ENCODE measurements around the gene MCM3.

Gene MCM3

DNA sequence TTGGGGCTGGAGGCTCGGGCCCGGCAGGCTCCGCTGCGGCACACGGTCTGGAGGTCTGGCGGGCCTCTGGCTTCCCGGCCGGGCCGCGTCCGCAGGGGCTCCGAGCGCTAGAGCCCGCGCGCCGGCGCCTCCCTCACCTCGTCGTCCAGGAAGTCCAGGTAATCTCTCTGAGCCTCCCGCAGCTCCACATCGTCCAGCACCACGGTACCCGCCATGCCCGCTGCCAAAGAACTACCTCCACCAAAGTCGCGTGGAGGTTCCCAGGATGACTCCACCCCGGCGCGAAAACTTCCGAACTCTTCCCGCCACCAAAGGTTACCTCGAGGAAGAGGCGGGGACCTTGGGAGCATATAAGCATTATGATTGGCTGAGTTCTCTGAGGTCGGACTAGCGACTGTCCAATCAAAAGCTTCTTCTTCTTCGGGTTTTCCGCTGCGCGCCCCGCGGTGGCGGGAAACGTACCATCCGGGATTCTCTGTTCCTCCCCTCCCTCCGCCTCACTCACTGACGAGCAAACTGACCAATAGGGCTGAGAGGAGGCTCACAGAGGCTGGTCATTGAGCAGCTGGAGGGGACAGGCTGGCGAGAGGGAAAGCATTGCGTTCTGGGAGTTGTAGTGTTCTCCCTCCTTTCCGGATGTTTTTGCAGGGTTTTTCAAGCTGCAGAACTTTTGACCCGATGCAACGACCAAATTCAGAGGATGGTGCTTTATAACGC, at the start of gene MCM3:
MCM3 (minus strand) TSS at position 283 of the 717 bp plus-strand sequence; CDS start at position 215, 68 bp downstream.
- DNase-seq, result peak; percentile 98

DNA sequence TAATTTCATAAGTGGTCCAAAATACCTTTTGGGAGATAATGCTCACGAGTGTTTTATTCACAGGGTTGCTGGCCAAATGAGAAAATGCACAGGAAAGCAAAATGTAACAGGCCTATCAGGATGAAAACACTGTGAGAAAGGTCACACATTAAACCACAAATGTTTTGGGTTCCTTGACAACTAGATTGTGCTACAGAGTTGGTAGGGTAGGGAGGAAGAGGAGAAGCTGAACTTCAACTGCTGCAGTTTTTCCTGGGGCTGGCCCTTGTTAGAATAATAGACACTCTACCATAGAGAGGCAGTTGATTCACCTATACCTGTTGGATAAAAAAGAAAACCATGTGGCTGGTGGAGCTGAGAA, 49.3 kb upstream of the MCM3 start:
- no peak for DNase-seq

DNA sequence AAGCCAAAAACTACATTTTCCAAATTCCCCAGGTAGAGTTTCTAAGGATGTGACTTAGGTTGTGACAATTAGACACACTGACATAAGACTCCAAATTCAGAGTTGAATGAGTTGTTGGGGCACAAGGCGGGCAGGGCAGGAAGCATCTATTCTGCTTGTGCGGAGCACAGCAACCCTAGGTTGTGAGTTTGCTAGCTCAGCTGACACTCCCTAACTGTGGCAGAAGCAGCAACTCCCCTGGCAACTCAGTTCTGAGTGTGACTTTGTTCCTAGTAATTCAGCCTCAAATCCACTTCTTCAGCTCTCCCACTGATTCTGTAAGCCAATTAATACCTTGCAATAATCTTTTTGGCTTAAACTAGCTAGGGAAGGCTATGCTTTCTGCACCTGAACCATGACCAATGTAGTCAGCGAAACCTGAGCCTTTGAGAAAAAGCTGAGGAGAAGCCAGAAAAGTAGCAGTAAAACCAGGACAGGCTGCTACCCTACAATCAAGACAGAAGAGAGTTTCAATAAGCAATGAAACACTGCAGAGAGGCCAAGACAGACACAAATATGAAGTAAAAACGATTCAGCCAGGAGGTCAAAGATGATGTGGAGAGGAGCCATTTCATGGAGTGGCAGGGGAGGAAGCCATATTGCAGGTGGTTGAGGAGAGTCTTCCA, 47.4 kb upstream of the MCM3 start:
- DNase-seq, result no peak

DNA sequence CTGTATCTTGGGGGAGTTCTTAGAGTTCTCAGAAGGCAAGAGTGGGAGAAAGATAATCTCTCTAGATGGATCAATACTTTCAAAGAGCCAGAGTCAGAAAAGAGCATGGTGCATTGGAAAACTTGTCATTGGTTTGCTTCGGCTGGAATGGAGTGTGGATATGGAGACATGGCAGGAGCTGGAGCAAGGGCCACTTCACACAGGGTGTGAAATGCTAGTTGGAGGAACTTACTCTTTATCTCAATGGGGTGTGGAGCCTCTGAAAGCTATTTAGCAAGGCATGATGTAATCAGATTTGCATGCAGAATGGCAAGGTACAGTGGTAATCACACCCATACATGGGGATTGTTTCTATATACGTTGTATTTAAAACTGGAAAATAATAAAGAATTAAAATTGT, 45.9 kb upstream of the MCM3 start:
- DNase-seq, result no peak

DNA sequence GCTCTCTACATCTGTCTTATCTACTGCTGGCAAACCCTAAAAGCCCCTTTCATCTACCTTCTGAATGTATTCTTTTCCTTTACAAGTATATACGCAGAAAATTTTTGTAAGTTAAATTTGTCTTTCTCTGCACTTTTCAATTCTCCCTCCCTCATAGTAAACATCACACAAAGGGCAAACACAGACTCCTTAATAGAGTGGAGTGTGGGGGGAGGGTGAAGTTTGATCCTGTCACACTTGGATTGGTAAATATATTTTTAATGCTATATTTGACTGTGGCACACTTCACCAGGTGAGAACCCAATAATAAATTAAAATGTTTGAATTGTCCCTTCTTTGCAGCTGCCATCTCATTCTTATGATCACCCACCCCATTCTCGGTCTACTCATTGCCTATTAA, 44.2 kb upstream of the MCM3 start:
- peak; percentile 67 for DNase-seq

DNA sequence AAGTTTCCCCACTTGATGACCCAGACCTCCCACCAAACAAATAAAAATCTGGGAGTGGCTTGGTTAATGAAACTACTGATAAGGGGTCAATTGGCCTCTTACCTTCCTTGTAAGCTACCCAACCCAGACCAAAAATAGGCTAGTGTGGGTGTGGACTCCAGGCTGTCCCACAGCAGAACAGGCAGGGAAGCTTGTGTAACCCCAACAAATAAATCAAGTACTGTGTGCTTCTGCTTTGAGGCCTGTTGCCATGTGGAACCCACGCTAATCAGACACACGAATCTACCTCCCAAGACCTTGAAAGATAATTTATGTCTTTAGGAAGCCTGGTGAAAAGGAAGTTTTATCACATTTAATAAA, 43.7 kb upstream of the MCM3 start:
- no peak for DNase-seq

DNA sequence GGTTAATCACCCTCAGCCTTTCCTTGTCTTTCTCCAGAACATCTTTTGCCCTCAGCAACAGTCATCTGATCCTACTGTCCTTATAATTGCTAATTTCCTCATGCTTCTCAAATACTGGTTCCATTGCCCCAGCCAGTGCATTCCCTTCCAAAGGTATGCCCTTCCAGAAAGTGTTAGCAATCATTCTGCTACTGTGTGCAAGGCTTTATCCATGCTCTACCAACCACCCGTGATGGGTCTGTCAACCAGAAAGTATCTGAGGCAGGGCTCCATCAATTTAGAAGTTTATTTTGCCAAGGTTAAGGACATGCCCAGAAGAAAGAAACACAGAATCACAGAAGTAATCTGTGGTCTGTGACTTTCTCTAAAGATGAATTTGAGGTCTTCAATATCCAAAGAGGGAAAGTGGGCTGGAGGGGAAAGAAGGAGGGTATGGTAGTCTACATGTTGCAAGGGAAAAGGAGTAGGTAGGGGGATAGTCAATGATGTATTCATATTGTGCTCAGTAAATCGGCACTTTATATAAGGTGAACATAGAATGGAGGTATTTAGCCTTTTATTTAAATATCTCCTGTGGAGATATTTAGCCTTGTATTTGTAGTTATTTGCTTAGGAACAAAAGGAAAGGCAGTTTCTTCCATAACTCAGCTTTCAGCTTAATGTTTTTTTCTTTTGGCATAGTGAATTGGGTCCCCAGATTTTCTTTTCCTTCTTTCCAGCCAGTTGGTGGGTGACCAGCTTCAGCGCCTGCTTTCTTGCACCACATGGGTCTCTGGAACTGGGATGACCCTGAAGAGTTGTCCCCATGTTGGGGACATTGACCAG, 42.2 kb upstream of the MCM3 start:
- no peak for DNase-seq

DNA sequence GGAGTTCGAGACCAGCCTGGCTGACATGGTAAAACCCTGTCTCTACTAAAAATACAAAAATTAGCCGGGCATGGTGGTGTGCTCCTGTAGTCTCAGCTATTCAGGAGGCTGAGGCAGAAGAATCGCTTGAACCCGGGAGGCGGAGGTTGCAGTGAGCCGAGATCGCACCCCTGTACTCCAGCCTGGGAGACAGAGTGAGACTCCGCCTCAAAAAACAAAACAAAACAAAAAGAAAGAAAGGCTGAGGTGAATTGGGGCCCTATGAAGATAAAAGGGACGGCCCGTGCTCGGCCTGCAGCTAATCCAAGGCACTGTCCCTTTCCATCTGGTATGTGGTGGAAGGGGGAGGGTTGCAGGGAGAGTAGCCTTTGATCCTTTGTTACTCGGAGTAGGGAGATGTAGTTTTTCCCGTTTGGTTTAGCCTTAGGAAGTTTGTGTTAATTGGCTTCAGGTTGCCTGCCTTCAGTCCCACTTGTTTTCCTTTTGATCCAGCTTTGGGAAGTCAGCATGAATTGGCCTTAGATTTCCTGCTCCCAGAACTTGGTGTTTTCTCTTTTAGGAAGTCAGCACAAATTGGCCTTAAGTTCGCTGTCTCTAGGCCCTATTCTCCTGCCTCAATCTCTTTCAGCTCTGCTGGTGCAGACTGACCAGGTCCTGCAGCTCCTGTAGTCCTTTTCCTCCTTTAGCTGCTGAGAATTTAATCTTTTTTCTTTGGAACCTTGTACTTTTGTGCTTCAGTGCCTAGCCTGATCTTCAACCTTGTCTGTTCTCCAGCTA, 41.3 kb upstream of the MCM3 start:
- DNase-seq, result no peak

DNA sequence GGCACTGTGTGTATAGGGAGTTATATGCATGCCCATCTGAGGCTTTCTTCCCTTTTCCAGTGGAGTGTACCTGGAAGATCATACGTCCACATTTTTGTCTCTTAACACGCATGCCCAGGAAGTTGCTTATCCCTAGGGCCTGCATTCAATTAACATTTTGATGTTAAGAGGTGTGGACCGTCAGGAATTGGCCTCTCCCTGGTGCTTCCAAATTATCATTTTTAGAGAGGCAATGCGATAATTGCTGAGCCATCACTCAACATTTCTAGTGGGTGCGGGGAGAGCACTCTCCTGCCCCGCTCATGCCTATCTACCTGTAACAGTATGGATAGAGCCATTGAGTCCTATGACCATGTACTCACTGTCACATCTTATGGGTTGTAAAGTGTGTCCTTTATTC, 39.6 kb upstream of the MCM3 start:
- no peak for DNase-seq

DNA sequence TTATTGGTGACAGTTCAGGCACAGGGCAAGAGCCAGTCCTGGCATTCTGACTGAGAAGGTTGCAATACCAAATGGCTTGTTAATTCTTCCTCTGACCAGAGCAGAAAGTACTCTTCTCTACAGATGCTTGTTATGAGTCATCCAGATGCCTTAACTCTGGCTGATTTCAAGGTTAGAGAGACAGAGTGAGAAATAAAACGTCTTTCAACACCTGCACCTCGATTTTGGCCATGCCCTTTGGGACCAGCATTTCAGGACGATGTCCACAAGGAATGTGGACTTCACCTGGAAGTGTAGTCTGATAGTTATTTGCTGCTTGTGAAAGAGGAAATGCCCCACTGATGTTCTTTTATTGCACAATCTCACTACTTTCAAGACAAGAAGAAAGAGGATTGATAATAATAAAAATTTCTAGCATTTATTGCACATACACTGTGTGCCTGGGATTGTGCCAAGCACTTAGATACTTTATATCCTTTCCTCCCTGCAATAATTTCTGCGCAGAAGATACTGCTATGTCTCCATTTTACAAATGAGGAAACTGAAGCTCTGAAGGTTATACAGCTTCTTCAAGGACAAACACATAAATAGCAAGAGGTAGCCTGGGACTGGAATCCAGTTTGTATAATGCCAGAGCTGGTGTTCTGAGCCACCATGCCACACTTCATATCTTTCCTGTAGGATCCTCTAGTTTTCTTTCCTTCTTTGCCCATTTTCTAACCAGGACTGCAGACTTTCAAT, 33.5 kb upstream of the MCM3 start:
- DNase-seq, result no peak

DNA sequence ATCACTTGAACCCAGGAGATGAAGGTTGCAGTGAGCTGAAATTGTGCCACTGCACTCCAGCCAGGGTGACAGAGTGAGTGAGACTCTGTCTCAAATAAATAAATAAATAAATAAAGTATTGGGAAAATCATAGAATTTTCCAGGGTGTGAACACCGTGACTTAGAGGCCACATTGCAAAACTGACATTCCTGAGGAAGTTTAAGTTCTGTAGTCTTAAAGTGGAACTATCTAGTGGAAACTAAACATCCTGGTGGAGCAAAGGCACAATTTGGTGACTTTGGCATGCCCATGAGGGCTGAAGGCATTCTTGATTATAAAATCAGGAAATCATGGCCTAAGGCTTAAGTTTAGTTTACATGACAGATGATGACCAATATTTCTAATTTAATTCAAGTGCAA, 32.7 kb upstream of the MCM3 start:
- DNase-seq, result no peak

DNA sequence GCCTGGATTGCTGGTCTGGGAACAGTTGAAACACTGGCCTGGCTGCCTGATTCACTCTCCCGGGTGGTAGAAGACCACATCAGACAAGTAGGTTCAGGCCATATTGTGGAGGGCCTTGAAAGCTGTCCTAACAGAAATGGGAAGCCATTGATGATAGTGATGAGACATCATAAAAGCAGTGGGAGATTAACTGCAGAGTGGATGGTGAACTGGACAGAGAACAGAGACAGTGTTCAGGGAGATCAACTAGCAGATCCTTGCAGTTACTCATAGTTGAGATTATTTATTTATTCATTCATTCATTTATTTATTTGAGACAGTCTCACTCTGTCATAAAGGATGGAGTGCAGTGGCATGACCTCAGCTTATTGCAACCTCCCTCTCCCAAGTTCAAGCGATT, 30.2 kb upstream of the MCM3 start:
- DNase-seq, result no peak

DNA sequence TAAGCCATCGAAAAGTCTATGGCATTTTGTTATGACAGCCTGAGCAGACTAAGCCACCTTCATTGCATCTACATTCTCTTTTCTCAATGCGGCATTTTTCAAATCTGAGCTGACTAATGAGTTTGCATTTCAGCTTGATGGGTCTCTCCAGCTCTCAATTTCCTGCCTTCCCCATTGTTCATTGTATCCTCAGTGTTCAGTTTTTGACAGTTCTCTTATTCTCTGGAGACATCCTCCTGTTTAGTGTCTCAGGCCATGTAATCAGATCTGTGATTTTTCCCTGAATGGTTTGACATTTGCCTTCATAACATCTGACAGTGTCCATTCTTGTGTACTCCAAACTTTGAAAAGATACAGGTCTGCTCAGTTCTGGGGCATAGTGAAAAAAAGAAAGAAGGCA, 27.9 kb upstream of the MCM3 start:
- no peak for DNase-seq

DNA sequence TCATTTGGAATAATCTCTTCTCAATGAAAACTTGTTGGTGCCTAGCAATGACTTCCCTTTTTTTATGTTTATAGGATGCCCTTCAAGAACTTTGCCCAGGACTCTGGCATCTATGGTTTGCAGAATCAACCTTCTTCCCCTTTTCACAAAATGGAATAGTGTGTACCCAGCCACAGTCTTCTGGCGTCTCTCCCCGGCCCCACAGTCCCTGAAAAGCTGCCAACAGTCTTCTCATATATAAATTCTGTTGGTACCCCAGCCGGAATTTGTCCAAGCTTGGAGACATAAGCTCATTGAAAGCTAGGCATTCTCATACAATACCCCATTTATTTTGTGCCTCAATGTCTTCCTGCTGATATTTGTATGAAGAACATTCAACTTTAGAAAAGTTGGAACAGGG, 26.4 kb upstream of the MCM3 start:
- DNase-seq, result no peak

DNA sequence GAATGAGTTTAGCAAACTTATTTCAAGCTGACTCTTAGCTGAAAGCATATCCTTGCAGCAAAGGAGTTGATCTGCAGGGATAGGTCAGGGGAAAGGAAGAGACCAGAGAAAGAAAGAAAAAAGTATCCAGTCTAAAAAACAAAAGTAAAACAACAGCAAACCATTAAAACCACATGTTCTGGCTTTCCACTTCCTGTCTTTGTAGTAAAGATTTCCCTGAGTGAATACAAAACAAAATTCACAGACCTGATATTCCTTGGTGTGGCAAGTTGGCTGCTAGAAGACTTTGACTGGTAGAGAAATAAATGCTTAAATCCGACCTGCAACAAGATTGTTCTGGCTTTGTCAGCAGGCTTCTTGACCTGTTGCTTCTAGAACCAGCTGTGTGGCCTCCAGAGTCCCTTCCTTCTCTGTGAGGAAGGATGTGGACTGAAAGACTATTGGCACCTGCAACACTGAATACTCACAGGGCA, 23.4 kb upstream of the MCM3 start:
- no peak for DNase-seq

DNA sequence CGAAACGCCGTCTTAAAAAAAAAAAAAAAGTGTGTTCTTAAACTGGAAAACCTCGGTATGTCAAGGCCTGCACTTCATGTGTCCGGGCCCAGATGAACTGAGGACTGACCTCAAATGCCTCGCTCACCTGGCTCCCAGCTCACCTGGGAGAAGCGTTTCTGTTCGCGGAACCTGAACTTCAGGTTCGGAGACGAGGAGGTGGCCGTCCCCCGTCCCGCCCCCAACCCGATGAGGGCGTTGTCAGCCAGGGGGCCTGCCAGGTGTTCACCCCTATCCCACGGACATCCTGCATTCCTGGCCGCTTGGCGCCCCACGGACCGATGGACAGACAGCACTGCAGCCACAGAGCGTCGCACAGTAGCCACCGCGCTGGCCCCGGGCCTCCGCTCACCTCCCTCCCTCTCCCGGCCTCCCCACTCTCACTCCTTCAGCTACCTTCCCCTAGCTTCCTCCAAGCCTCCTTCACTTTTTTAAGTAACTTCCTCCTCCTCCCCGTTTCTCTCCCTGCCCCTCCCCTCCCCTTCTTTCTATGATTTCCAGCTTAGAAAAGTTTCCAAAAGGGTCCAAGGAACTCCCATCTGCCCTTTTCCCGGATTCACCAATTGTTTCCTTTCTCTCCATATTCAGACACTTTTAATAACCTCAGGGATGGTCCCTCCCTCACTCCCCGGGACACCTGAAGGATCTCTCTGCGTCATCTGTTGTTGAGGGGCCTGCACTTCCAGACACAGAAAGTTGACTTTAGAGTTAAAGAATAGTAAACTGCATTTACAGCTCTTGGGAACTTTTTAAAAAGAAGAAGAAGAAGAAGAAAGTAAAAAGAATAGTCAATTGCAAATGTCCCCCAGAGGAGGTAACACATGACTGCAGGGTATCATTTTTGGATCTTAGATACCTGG, 22.7 kb upstream of the MCM3 start:
- DNase-seq, result no peak

DNA sequence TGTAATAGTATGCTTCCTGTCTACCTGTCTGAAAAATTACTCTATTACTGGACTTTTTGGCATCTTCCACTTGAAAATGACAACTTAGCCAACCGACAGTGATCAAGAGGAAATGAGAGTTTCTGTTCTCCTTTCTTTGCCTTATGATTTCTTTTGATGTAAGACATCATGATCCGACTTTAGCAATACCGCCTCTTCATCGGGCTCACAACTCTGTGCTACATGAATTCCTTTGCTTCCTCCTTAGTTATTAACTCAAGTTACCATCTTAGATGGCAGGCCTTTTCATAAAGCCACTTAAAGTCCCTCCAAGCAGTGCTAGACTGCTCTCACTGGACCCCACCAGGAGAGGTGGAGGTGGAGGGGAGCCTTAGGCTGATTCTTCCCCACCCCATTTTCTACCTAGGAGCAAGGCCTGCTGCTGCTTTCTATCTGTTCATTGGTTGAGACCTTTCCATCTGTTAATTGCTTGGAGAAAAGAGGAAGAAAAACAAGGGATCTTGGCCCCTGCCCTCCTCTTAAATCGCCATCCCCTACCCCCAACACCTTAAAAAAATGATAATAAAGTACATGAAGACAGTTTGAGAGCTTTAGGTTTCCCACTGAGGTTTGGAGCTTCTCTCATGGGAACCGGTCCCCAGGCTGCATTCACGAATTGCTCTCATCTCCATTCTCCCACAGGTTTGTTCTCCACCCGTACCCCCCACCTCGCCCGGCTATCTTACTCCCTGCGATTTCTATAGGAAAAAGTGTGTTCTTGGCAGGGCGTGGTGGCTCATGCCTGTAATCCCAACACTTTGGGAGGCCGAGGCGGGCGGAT, 21.6 kb upstream of the MCM3 start:
- no peak for DNase-seq

DNA sequence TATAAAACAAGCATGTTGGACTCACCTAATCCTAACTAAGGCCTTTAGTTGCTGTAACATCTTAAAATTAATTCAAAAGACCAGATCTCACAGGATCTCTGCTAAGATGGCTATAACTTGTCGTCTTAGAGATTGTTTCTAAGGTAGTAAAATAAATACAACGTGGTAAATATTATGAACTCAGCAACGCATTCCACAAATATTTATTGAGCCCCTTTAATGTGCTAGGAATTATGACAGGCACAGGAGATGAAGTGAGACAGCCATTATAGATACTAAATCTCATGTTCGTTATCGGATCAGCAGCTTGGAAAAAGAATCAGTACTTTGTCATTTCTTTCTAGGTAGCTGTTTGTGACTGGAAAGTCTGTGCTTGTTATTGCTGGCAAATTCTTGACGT, 20.9 kb upstream of the MCM3 start:
- no peak for DNase-seq

DNA sequence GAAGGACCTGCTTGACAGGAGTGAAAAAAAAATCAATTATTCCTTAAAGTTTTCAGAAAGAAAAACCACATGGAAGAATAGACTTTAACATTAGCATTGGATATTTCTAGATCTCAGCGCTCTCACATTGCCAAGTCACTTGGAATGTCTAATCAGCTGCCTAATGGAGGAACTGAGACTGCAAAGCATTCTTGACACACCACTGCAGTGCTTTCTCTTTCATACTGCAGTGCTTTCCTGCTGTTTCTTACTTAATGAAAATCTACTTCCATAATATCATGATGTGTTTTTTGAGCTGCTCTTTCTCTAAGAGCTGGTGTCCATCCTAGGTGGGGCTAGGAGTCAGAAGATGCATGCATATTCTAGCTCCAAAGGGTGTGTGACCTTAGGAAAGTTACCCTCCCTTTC, 20.4 kb upstream of the MCM3 start:
- no peak for DNase-seq

DNA sequence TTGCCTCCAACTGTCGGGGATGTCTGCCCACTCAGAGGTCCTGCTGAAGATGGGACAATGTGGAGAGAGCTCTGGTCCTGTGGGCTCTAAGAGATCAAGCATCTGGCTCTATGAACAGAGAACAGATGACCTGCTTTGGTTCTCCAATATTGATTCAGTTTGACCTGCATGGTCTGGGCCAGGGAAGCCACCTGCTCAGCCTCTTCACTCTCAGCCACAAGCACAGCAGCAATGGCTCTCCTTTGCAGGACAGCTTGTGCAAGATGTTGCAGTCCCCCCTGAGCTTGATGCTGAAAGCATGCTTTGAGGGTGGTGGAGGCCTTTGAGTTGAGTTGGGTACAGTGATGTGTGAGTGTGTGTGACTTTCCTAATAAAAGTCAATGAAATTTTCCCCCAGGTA, 18.6 kb upstream of the MCM3 start:
- DNase-seq, result no peak

DNA sequence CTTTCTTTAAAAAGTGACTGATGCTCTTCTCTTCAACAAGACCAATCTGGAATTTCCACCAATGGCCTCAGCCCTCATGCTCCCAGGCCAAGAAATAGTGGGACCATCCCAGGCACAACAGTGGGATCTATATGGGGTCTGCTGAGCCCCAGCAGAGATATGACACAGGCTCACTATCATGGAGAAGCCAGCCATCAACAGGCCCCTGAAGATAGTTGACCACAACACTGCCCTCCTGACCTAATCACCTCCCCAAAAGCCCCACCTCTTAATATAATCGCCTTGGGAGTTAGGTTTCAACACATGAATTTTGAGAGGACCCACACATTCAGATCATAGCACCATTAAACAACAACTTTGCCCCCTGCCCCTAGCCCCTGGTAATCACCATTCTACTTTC, 16.8 kb upstream of the MCM3 start:
- DNase-seq, result no peak

Data from NCI-H1092 treated with DMSO at 0.1 percent for 48 hours (cell line).